B cell (primary cell): ENCODE measurements around the gene KCNE1. TPM values are rescaled to one million over a fixed set of nuclear protein-coding genes. Genes with fewer than 3 reads are reported as not detected.

Source experiments
- ATAC-seq: fragments of 200-7000 bp; cut with Tn5 transposase; one replicate; pipeline ENCODE4 v1.10.0; 2021; ENCODE audit warnings: low read depth, mild to moderate bottlenecking, moderate number of reproducible peaks, moderate library complexity
- CTCF ChIA-PET: fragments of 350-600 bp; sonication (Branson Sonifier 250); formaldehyde crosslinking; loops from one replicate; lab custom pipeline; 2021; ENCODE audit warnings: antibody characterized with exemption, inconsistent platforms; lab: Charles Lee
- POLR2A ChIA-PET: fragments of 350-600 bp; sonication (Branson Sonifier 250); formaldehyde crosslinking; loops from one replicate; lab custom pipeline; 2021; ENCODE audit warnings: antibody characterized with exemption; lab: Charles Lee
- DNase-seq: peaks from one replicate; pipeline ENCODE4 v3.0.0; 2013
- H2AFZ ChIP-seq: 2 replicates; pipeline ENCODE4 v1.6.1; 2012; ENCODE audit warnings: mild to moderate bottlenecking, low read depth, low read length; ENCODE audit not compliant: insufficient read depth, poor library complexity, severe bottlenecking
- H3K27ac ChIP-seq, 2 donors: 1 replicate in 1 of 2; 2 replicates in 1 of 2; pipeline ENCODE4 v1.5.1; 2012 to 2013; ENCODE audit warnings: low read length in 2 of 2, mild to moderate bottlenecking in 2 of 2, moderate library complexity in 1 of 2
- H3K27me3 ChIP-seq, 4 experiments: fragments of 200-600 bp in 1 of 4; sonication (generic) in 1 of 4; replicated peaks in 1 of 4; 1 replicate in 2 of 4; 2 replicates in 2 of 4; pipeline versions ENCODE4 v1.6.1 to v1.7.0; 2013 to 2016; ENCODE audit warnings: low read length in 3 of 4, mild to moderate bottlenecking in 2 of 4, mixed read lengths in 1 of 4, moderate library complexity in 1 of 4; ENCODE audit not compliant: insufficient read depth in 4 of 4, control insufficient read depth in 3 of 4; ENCODE audit errors: control extremely low read depth in 1 of 4
- H3K36me3 ChIP-seq, 2 experiments: replicated peaks in 1 of 2; 1 replicate in 1 of 2; 2 replicates in 1 of 2; pipeline versions ENCODE4 v1.6.1 to v1.7.1; 2013; ENCODE audit warnings: low read length in 1 of 2; ENCODE audit not compliant: insufficient read depth in 2 of 2, control insufficient read depth in 1 of 2; ENCODE audit errors: control extremely low read depth in 1 of 2, extremely low read depth in 1 of 2
- H3K4me1 ChIP-seq, 2 donors: fragments of 200-600 bp in 1 of 2; sonication (generic) in 1 of 2; 1 replicate in 1 of 2; 2 replicates in 1 of 2; pipeline versions ENCODE4 v1.5.1 to v1.6.1; 2013 to 2017; ENCODE audit warnings: low read length in 2 of 2; ENCODE audit not compliant: control insufficient read depth in 2 of 2, insufficient read depth in 2 of 2
- H3K4me2 ChIP-seq: replicated peaks from 2 replicates; pipeline ENCODE3; 2012; ENCODE audit warnings: mild to moderate bottlenecking, low read depth, low read length; ENCODE audit not compliant: poor library complexity, severe bottlenecking
- H3K4me3 ChIP-seq, 5 experiments: fragments of 200-600 bp in 1 of 5; sonication (generic) in 1 of 5; 1 replicate in 3 of 5; 2 replicates in 2 of 5; pipeline versions ENCODE4 v1.5.1 to v1.7.0; 2011 to 2016; ENCODE audit warnings: low read length in 4 of 5, mild to moderate bottlenecking in 4 of 5, low read depth in 2 of 5, control low read depth in 1 of 5, moderate library complexity in 1 of 5; ENCODE audit not compliant: insufficient read depth in 1 of 5; ENCODE audit errors: control extremely low read depth in 1 of 5, extremely low read depth in 1 of 5
- H3K79me2 ChIP-seq: fragments of 200-600 bp; sonication (generic); one replicate; pipeline ENCODE4 v1.6.0; 2016; ENCODE audit warnings: low read length; ENCODE audit not compliant: control insufficient read depth, insufficient read depth
- H3K9ac ChIP-seq: fragments of 200-600 bp; sonication (generic); 2 replicates; pipeline ENCODE4 v1.6.1; 2017; ENCODE audit warnings: mild to moderate bottlenecking, low read length, moderate library complexity
- H3K9me3 ChIP-seq, 3 donors: one replicate each; pipeline versions ENCODE4 v1.6.1 to v1.7.1; 2013; ENCODE audit warnings: low read length in 2 of 3; ENCODE audit not compliant: control insufficient read depth in 2 of 3, insufficient read depth in 1 of 3; ENCODE audit errors: control extremely low read depth in 1 of 3
- H4K20me1 ChIP-seq: 2 replicates; pipeline ENCODE4 v1.6.0; 2012; ENCODE audit warnings: mild to moderate bottlenecking, low read length; ENCODE audit not compliant: insufficient read depth, control insufficient read depth, poor library complexity, severe bottlenecking
- H3K27ac Mint-ChIP-seq: one replicate; pipeline ENCODE4 v1.8.0; 2021; ENCODE audit warnings: mixed read lengths
- H3K27me3 Mint-ChIP-seq: one replicate; pipeline ENCODE4 v1.8.0; 2021; ENCODE audit warnings: mixed read lengths
- H3K4me1 Mint-ChIP-seq: one replicate; pipeline ENCODE4 v1.8.0; 2021; ENCODE audit warnings: mixed read lengths
- H3K4me3 Mint-ChIP-seq: one replicate; pipeline ENCODE4 v1.8.0; 2021; ENCODE audit warnings: mixed read lengths
- H3K9me3 Mint-ChIP-seq: one replicate; pipeline ENCODE4 v1.8.0; 2022; ENCODE audit warnings: mixed read lengths; ENCODE audit not compliant: insufficient read depth
- CTCF ChIP-seq: fragments of 200-600 bp; IDR thresholded peaks from one replicate; pipeline ENCODE4 v1.8.0; 2022; ENCODE audit warnings: antibody characterized with exemption, mild to moderate bottlenecking
- EZH2 ChIP-seq: IDR thresholded peaks from 2 replicates; pipeline ENCODE4 v1.6.1; 2012; ENCODE audit warnings: borderline replicate concordance, low read depth, mild to moderate bottlenecking, moderate library complexity, low read length; ENCODE audit not compliant: insufficient read depth, poor library complexity, severe bottlenecking
- WGBS: methylation state at CpG from one replicate; pipeline ENCODE4 v1.1.5; 2013; ENCODE audit warnings: missing lambda C conversion rate; ENCODE audit not compliant: insufficient coverage; 5-methylcytosine and 5-hydroxymethylcytosine counted together
- intact Hi-C: fragments of 100-400 bp; cut with micrococcal nuclease; formaldehyde crosslinking; loops from one replicate; pipeline ENCODE4 v1.10.0; 2022
- polyA plus RNA-seq: library from polyadenylated mRNA; depleted of rRNA; stranded (reverse); fragments of >200 nt; gene quantifications from 2 replicates; pipeline ENCODE4 v1.2.3, GENCODE V29; 2012
- total RNA-seq, 2 donors: library from RNA; stranded (reverse); fragments of 120-200 nt in 1 of 2; gene quantifications; 1 replicate in 1 of 2; 2 replicates in 1 of 2; pipeline versions ENCODE4 v1.2.3 to v1.2.4, GENCODE V29; 2013 to 2022

KCNE1 gene
- total and polyA plus RNA-seq, 2 donors (not counting 1 experiment from before 2014, with no cell fraction given): 0.10 to 0.17 TPM

GRCh38 chr21:34528131-34528561, 16.1 kb upstream of the KCNE1 start:
- no peak overlapping the region for H3K27ac Mint-ChIP-seq

More at GRCh38 chr21:34528131-34528561, 16.1 kb upstream of the KCNE1 start:
- H3K4me2 ChIP-seq: no peak overlapping the region
- H3K36me3 ChIP-seq: no peaks in the 10 kb centered on the region
- ATAC-seq (no peak), DNase-seq (no peak)
- no peak overlapping the region for H2AFZ ChIP-seq
- Mint-ChIP-seq H3K4me3 (no peak overlapping the region), H3K4me1 (peaks cover 7% of the 10 kb centered on the region), H3K9me3 (no peaks in the 10 kb centered on the region), H3K27me3 (no peaks in the 10 kb centered on the region)
- H3K27ac ChIP-seq: no peak overlapping the region
- H4K20me1 ChIP-seq: no peaks in the 10 kb centered on the region
- no peaks in the 10 kb centered on the region for H3K79me2 ChIP-seq
- TF ChIP-seq EZH2 (no peak), CTCF (no peak)
- POLR2A ChIA-PET: no interaction called here
- H3K27me3 ChIP-seq: no peaks in the 10 kb centered on the region
- 100% methylated on average over 1 of the region's 3 CpGs for WGBS
- no peak overlapping the region for H3K9ac ChIP-seq
- peaks cover 0 to 7% of the 10 kb centered on the region in 2 donors for H3K4me1 ChIP-seq
- H3K9me3 ChIP-seq: no peaks in the 10 kb centered on the region
- intact Hi-C loops: no loop called here
- CTCF ChIA-PET: no interaction called here
- no peak overlapping the region for H3K4me3 ChIP-seq
